Right lobe of liver (tissue), 4 donors: ENCODE data around the gene ADH4.

Experiments
- CTCF ChIP-seq, 4 donors: fragments of 200-600 bp in 3 of 4; fragments of 450-650 bp in 1 of 4; IDR thresholded peaks; one replicate each; pipeline versions ENCODE4 v1.5.1 to v1.8.0; 2016 to 2022; ENCODE audit warnings: antibody characterized with exemption in 4 of 4, mild to moderate bottlenecking in 2 of 4
- POLR2A ChIP-seq: fragments of 450-650 bp; IDR thresholded peaks from one replicate; pipeline ENCODE4 v1.6.1; 2017; ENCODE audit warnings: antibody characterized with exemption, mild to moderate bottlenecking
- donor health status: DM: no; HTN: no; CAD: no.
- donor health status: DM: no; HTN: no; CAD: no.
- donor health status: DM: no; HTN: yes; CAD: no.

- no peak for TF ChIP-seq CTCF (IDR thresholded peaks at IDR 0.05)
- TF ChIP-seq POLR2A, result no peak
Observed at GRCh38 chr4:99102634-99103033, 41.5 kb downstream of the ADH4 start.
